ENCODE measurements around the gene CNTNAP5. TPM values are rescaled to one million over a fixed set of nuclear protein-coding genes. Genes with fewer than 3 reads are reported as not detected.

CNTNAP5 gene
- total and polyA plus RNA-seq, 2 donors (not counting 1 experiment from before 2014, with no cell fraction given) = not detected

DNA sequence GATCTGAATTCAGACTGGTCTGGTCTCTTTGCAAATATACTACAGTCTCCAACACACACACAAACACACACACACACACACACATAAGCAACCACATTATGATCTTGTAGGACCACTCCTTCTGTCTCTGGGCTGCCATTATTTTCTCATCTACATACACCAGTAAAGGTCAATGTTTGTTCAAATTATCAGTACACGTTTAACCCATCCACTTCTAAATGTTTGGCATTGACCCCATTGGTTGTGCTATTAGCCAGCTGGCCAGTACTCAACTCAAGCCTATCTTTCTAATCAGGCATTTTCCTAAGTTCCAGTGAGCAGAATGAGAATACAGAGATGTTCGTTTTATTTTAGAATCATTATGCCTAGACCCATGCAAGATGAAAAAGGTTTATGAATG, 186.4 kb downstream of the CNTNAP5 start:
- Histone ChIP-seq H3K36me3 (replicated peaks in 1 of 2; ENCODE audit: control extremely low read depth in 1 of 2, control insufficient read depth in 1 of 2, extremely low read depth in 1 of 2, insufficient read depth in 2 of 2, low read length in 1 of 2) (no peaks in the 10 kb centered on the region), H3K79me2 (ENCODE audit: control insufficient read depth, insufficient read depth, low read length) (no peaks in the 10 kb centered on the region), H3K4me2 (replicated peaks; ENCODE audit: low read depth, low read length, poor library complexity, severe bottlenecking) (no peak overlapping the region), H3K9me3 (ENCODE audit: control extremely low read depth in 1 of 3, control insufficient read depth in 2 of 3, insufficient read depth in 1 of 3, low read length in 2 of 3) (peaks cover 0 to 3% (median 0%) of the 10 kb centered on the region in 3 donors), H3K27me3 (replicated peaks in 1 of 4; ENCODE audit: control extremely low read depth in 1 of 4, control insufficient read depth in 3 of 4, insufficient read depth in 4 of 4, low read length in 3 of 4) (no peaks in the 10 kb centered on the region), H4K20me1 (ENCODE audit: control insufficient read depth, insufficient read depth, low read length, poor library complexity, severe bottlenecking) (no peaks in the 10 kb centered on the region), H3K4me3 (ENCODE audit: control extremely low read depth in 1 of 5, extremely low read depth in 1 of 5, insufficient read depth in 1 of 5, low read depth in 2 of 5, low read length in 4 of 5) (no peak overlapping the region), H2AFZ (ENCODE audit: insufficient read depth, low read depth, low read length, poor library complexity, severe bottlenecking) (no peak overlapping the region), H3K4me1 (ENCODE audit: control insufficient read depth in 2 of 2, insufficient read depth in 2 of 2, low read length in 2 of 2) (no peaks in the 10 kb centered on the region), H3K27ac (ENCODE audit: low read length in 2 of 2) (no peak overlapping the region), H3K9ac (ENCODE audit: low read length) (no peak overlapping the region)
- Mint-ChIP-seq H3K27me3 (no peaks in the 10 kb centered on the region), H3K4me1 (no peaks in the 10 kb centered on the region), H3K4me3 (no peak overlapping the region), H3K9me3 (ENCODE audit: insufficient read depth) (no peaks in the 10 kb centered on the region), H3K27ac (no peak overlapping the region)
- ATAC-seq (ENCODE audit: low read depth) = no peak
- no peak for DNase-seq
- WGBS (ENCODE audit: insufficient coverage) = 100% methylated on average over 1 of the region's 2 CpGs
- POLR2A ChIA-PET = no interaction called here
- intact Hi-C loops (cut with micrococcal nuclease) = no loop called here
- CTCF ChIA-PET = no interaction called here
- TF ChIP-seq, protein P1, sequence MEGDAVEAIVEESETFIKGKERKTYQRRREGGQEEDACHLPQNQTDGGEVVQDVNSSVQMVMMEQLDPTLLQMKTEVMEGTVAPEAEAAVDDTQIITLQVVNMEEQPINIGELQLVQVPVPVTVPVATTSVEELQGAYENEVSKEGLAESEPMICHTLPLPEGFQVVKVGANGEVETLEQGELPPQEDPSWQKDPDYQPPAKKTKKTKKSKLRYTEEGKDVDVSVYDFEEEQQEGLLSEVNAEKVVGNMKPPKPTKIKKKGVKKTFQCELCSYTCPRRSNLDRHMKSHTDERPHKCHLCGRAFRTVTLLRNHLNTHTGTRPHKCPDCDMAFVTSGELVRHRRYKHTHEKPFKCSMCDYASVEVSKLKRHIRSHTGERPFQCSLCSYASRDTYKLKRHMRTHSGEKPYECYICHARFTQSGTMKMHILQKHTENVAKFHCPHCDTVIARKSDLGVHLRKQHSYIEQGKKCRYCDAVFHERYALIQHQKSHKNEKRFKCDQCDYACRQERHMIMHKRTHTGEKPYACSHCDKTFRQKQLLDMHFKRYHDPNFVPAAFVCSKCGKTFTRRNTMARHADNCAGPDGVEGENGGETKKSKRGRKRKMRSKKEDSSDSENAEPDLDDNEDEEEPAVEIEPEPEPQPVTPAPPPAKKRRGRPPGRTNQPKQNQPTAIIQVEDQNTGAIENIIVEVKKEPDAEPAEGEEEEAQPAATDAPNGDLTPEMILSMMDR (IDR thresholded peaks at IDR 0.05) = no peak
- no peak for TF ChIP-seq EZH2 (IDR thresholded peaks at IDR 0.05; ENCODE audit: borderline replicate concordance, insufficient read depth, low read depth, low read length, poor library complexity, severe bottlenecking)

DNA sequence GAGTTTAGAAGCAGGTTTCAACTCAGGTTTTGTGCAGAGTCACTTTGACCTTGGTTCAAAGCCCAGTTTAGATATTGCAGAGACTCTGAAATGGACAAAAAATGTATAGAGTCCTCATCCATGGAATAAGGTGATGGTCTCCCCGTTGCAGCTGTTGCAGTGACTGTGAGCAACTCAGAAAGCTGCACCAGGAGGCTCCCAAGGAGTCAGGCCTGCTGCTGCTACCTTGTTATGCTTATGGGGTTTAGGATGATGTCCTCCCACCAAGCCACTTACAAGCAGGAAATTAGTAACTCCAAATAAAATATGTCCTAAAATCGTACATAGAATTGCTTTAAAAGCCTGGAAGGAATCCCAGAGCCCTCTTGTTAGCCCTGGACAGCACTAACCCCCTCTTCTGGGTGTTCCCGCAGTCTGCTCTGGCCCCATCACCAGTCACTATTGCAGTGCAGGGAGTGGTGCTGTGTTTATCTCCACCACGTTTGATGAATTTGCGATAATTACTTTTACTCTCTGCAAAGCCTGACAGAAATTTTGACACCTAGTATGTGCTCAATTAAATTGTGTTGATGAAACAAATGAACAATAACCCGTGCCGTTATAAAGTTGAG, 189.0 kb downstream of the CNTNAP5 start:
- H2AFZ ChIP-seq (ENCODE audit: insufficient read depth, low read depth, low read length, poor library complexity, severe bottlenecking) = no peak overlapping the region
- H3K27me3 ChIP-seq (replicated peaks in 1 of 4; ENCODE audit: control extremely low read depth in 1 of 4, control insufficient read depth in 3 of 4, insufficient read depth in 4 of 4, low read length in 3 of 4) = no peaks in the 10 kb centered on the region
- DNase-seq = no peak
- WGBS (ENCODE audit: insufficient coverage) = 83% methylated on average over 2 of the region's 7 CpGs
- CTCF ChIA-PET = no interaction called here
- H3K4me3 ChIP-seq (ENCODE audit: control extremely low read depth in 1 of 5, extremely low read depth in 1 of 5, insufficient read depth in 1 of 5, low read depth in 2 of 5, low read length in 4 of 5) = no peak overlapping the region
- no peak overlapping the region for H3K9ac ChIP-seq (ENCODE audit: low read length)
- H3K4me2 ChIP-seq (replicated peaks; ENCODE audit: low read depth, low read length, poor library complexity, severe bottlenecking) = no peak overlapping the region
- H4K20me1 ChIP-seq (ENCODE audit: control insufficient read depth, insufficient read depth, low read length, poor library complexity, severe bottlenecking) = no peaks in the 10 kb centered on the region
- peaks cover 0 to 3% (median 0%) of the 10 kb centered on the region in 3 donors for H3K9me3 ChIP-seq (ENCODE audit: control extremely low read depth in 1 of 3, control insufficient read depth in 2 of 3, insufficient read depth in 1 of 3, low read length in 2 of 3)
- Mint-ChIP-seq H3K9me3 (ENCODE audit: insufficient read depth) (no peaks in the 10 kb centered on the region), H3K27me3 (no peaks in the 10 kb centered on the region), H3K4me3 (no peak overlapping the region), H3K27ac (no peak overlapping the region), H3K4me1 (no peaks in the 10 kb centered on the region)
- no peak overlapping the region for H3K27ac ChIP-seq (ENCODE audit: low read length in 2 of 2)
- H3K36me3 ChIP-seq (replicated peaks in 1 of 2; ENCODE audit: control extremely low read depth in 1 of 2, control insufficient read depth in 1 of 2, extremely low read depth in 1 of 2, insufficient read depth in 2 of 2, low read length in 1 of 2) = no peaks in the 10 kb centered on the region
- H3K4me1 ChIP-seq (ENCODE audit: control insufficient read depth in 2 of 2, insufficient read depth in 2 of 2, low read length in 2 of 2) = no peaks in the 10 kb centered on the region
- H3K79me2 ChIP-seq (ENCODE audit: control insufficient read depth, insufficient read depth, low read length) = no peaks in the 10 kb centered on the region
- no peak for ATAC-seq (ENCODE audit: low read depth)
- POLR2A ChIA-PET = no interaction called here
- TF ChIP-seq EZH2 (IDR thresholded peaks at IDR 0.05; ENCODE audit: borderline replicate concordance, insufficient read depth, low read depth, low read length, poor library complexity, severe bottlenecking) = no peak
- intact Hi-C loops (cut with micrococcal nuclease) = no loop called here
